PC-3 (cell line): ENCODE data around the gene EWSR1. TPM values are rescaled to one million over a fixed set of nuclear protein-coding genes. Genes with fewer than 3 reads are reported as not detected.

Source experiments
- ATAC-seq: fragments of 200-7000 bp; cut with Tn5 transposase; 2 replicates; pipeline ENCODE4 v1.9.1; 2020; ENCODE audit warnings: mild to moderate bottlenecking, moderate library complexity
- BruUV-seq: library from RNA; stranded (reverse); fragments of 400-500 nt; replicated peaks from 2 replicates; lab custom pipeline; 2021; lab: Mats Ljungman, UMichigan
- CTCF ChIA-PET: fragments of 300-600 bp; sonication (Branson Sonifier 250); formaldehyde crosslinking; loops from one replicate; lab custom pipeline; 2022; ENCODE audit warnings: antibody characterized with exemption; lab: Charles Lee
- POLR2A ChIA-PET: fragments of 300-600 bp; sonication (Branson Sonifier 250); formaldehyde crosslinking; loops from one replicate; lab custom pipeline; 2022; ENCODE audit warnings: antibody characterized with exemption; ENCODE audit not compliant: unreplicated experiment; lab: Charles Lee
- DNase-seq: peaks from one replicate; pipeline ENCODE4 v3.0.0-alpha.2; 2015
- H2AFZ ChIP-seq: fragments of 300-600 bp; sonication (generic); 2 replicates; pipeline ENCODE4 v1.6.0; 2016; ENCODE audit warnings: antibody characterized with exemption, low read length
- H3F3A ChIP-seq: fragments of 300-600 bp; sonication (generic); one replicate; pipeline ENCODE4 v1.6.0; 2017; ENCODE audit warnings: antibody characterized with exemption, low read length, control low read depth, mild to moderate bottlenecking; ENCODE audit not compliant: unreplicated experiment
- H3K27ac ChIP-seq: fragments of 300-600 bp; sonication (generic); 2 replicates; pipeline ENCODE4 v1.5.1; 2016; ENCODE audit warnings: mild to moderate bottlenecking, low read length
- H3K27me3 ChIP-seq: fragments of 300-600 bp; sonication (generic); 2 replicates; pipeline ENCODE4 v1.6.1; 2016; ENCODE audit warnings: low read length, mixed read lengths
- H3K36me3 ChIP-seq: fragments of 300-600 bp; sonication (generic); 2 replicates; pipeline ENCODE4 v1.6.1; 2016; ENCODE audit warnings: low read depth, mixed run types, low read length, mixed read lengths
- H3K4me1 ChIP-seq: fragments of 300-600 bp; sonication (generic); 2 replicates; pipeline ENCODE4 v1.5.1; 2016; ENCODE audit warnings: low read length; ENCODE audit not compliant: insufficient read depth
- H3K4me2 ChIP-seq: fragments of 300-600 bp; sonication (generic); 2 replicates; pipeline ENCODE4 v1.6.0; 2016; ENCODE audit warnings: low read length
- H3K4me3 ChIP-seq: fragments of 300-600 bp; sonication (generic); 2 replicates; pipeline ENCODE4 v1.5.1; 2016; ENCODE audit warnings: mild to moderate bottlenecking, low read length, mixed read lengths
- H3K79me2 ChIP-seq: fragments of 300-600 bp; sonication (generic); 2 replicates; pipeline ENCODE4 v1.6.1; 2017; ENCODE audit warnings: low read length, mixed read lengths
- H3K9ac ChIP-seq: fragments of 300-600 bp; sonication (generic); 2 replicates; pipeline ENCODE4 v1.6.0; 2016; ENCODE audit warnings: mild to moderate bottlenecking, low read length
- H3K9me2 ChIP-seq: fragments of 300-600 bp; sonication (generic); replicated peaks from 2 replicates; pipeline ENCODE4 v1.6.1; 2016; ENCODE audit warnings: mixed run types, low read length, mixed read lengths
- H3K9me3 ChIP-seq: fragments of 300-600 bp; sonication (generic); 2 replicates; pipeline ENCODE4 v1.6.1; 2016; ENCODE audit warnings: low read length, mixed read lengths
- H4K20me1 ChIP-seq: fragments of 300-600 bp; sonication (generic); 2 replicates; pipeline ENCODE4 v1.6.1; 2016; ENCODE audit warnings: low read length, mixed read lengths
- CTCF ChIP-seq: fragments of 300-600 bp; sonication (generic); conservative IDR thresholded peaks from 2 replicates; pipeline ENCODE4 v1.5.1; 2017; ENCODE audit warnings: antibody characterized with exemption, low read depth, mild to moderate bottlenecking, low read length
- EZH2 ChIP-seq: fragments of 300-600 bp; sonication (generic); IDR thresholded peaks from one replicate; pipeline ENCODE4 v1.6.1; 2017; ENCODE audit warnings: antibody characterized with exemption, mild to moderate bottlenecking, low read length; ENCODE audit not compliant: unreplicated experiment
- EZH2phosphoT487 ChIP-seq: fragments of 300-600 bp; sonication (generic); IDR thresholded peaks from 2 replicates; pipeline ENCODE4 v1.6.1; 2018; ENCODE audit warnings: mild to moderate bottlenecking, antibody characterized with exemption, low read length, borderline replicate concordance
- intact Hi-C: fragments of 100-400 bp; cut with micrococcal nuclease; formaldehyde crosslinking; loops from 2 replicates; pipeline ENCODE4 v1.9.0; 2023
- total RNA-seq: library from RNA; depleted of rRNA; stranded (reverse); fragments of >200 nt; gene quantifications from 2 replicates; pipeline ENCODE4 v1.2.3, GENCODE V29; 2014

EWSR1 gene
- total RNA-seq, 1 experiment from 2014 or later, result 288 TPM

- ATAC-seq (no peak), DNase-seq (peak; percentile 18)
- Histone ChIP-seq H3K4me1 (peaks cover 37% of the 10 kb centered on the region), H3F3A (no peaks in the 10 kb centered on the region), H3K36me3 (no peaks in the 10 kb centered on the region), H3K9ac (peak overlapping the region; percentile 89), H3K9me3 (no peaks in the 10 kb centered on the region), H3K4me2 (peak overlapping the region; percentile 89), H3K27ac (peak overlapping the region; percentile 97), H3K27me3 (no peaks in the 10 kb centered on the region), H2AFZ (0 out of 2 replicates have a peak overlapping the region, but pooled peaks have one; percentile 29), H4K20me1 (no peaks in the 10 kb centered on the region), H3K9me2 (no peaks in the 10 kb centered on the region), H3K79me2 (peaks cover 32% of the 10 kb centered on the region), H3K4me3 (peak overlapping the region; percentile 79)
- no peak for TF ChIP-seq CTCF
- TF ChIP-seq EZH2, result no peak
- TF ChIP-seq EZH2phosphoT487, result no peak
- ChIA-PET CTCF (no interaction called here), POLR2A (no interaction called here)
- BruUV-seq, result TSS peak; percentile 22
- intact Hi-C loops, result loop anchor here (2.0 to 5.0 kb wide), 2 partner anchors 39 to 40 kb away; partner anchors contain the start of gene EWSR1
Observed at GRCh38 chr22:29307596-29308147, 39.6 kb downstream of the EWSR1 start.

GRCh38 chr22:29308148-29308790 is 40.2 kb downstream of the EWSR1 start:
- Histone ChIP-seq H2AFZ (0 out of 2 replicates have a peak overlapping the region, but pooled peaks have one; percentile 29), H4K20me1 (no peaks in the 10 kb centered on the region), H3K9me3 (no peaks in the 10 kb centered on the region), H3K27ac (peak overlapping the region; percentile 97), H3K4me3 (peak overlapping the region; percentile 79), H3K79me2 (peaks cover 32% of the 10 kb centered on the region), H3K9ac (peak overlapping the region; percentile 89), H3F3A (no peaks in the 10 kb centered on the region), H3K4me2 (peak overlapping the region; percentile 89), H3K27me3 (no peaks in the 10 kb centered on the region), H3K9me2 (no peaks in the 10 kb centered on the region), H3K4me1 (peaks cover 37% of the 10 kb centered on the region), H3K36me3 (no peaks in the 10 kb centered on the region)
- CTCF ChIA-PET, result no interaction called here
- BruUV-seq, result no TSS peak
- TF ChIP-seq CTCF (no peak), EZH2phosphoT487 (no peak)
- intact Hi-C loops, result loop anchor here (5.0 kb wide), 1 partner anchor 39 kb away; no protein-coding TSS in a partner anchor
- DNase-seq (no peak), ATAC-seq (peak; percentile 2; the same call in 1 of the 2 replicates)
- POLR2A ChIA-PET, result no interaction called here

GRCh38 chr22:29308791-29309262 is 40.8 kb downstream of the EWSR1 start:
- intact Hi-C loops, result loop anchor here (5.0 kb wide), 1 partner anchor 38 kb away; no protein-coding TSS in a partner anchor
- POLR2A ChIA-PET, result no interaction called here
- peaks cover 37% of the 10 kb centered on the region for H3K4me1 ChIP-seq

More at GRCh38 chr22:29308791-29309262, 40.8 kb downstream of the EWSR1 start:
- BruUV-seq, result no TSS peak
- Histone ChIP-seq H3K4me2 (peak overlapping the region; percentile 89), H3K9me3 (no peaks in the 10 kb centered on the region), H3K27me3 (no peaks in the 10 kb centered on the region), H3K27ac (peak overlapping the region; percentile 97), H2AFZ (no peak overlapping the region), H3K9me2 (no peaks in the 10 kb centered on the region), H3K79me2 (peaks cover 32% of the 10 kb centered on the region), H4K20me1 (no peaks in the 10 kb centered on the region), H3K4me3 (peak overlapping the region; percentile 79), H3K36me3 (no peaks in the 10 kb centered on the region), H3F3A (no peaks in the 10 kb centered on the region), H3K9ac (peak overlapping the region; percentile 89)
- CTCF ChIA-PET, result no interaction called here
- DNase-seq (peak; percentile 76), ATAC-seq (peak; percentile 44)
- TF ChIP-seq EZH2phosphoT487, result no peak
- TF ChIP-seq EZH2, result no peak
- TF ChIP-seq CTCF, result no peak
